Activated CD4-positive, alpha-beta T cell treated with anti-CD3 and anti-CD28 coated beads for 36 hours (primary cell): Measurements from ENCODE around the gene XIRP1. TPM values are rescaled to one million over a fixed set of nuclear protein-coding genes. Genes with fewer than 3 reads are reported as not detected.

Source experiments
- ATAC-seq: fragments of 200-7000 bp; cut with Tn5 transposase; one replicate; pipeline ENCODE4 v1.10.0; 2021; ENCODE audit warnings: mild to moderate bottlenecking, moderate library complexity
- CTCF ChIA-PET: fragments of 350-600 bp; sonication (Branson Sonifier 250); formaldehyde crosslinking; loops from one replicate; lab custom pipeline; 2021; ENCODE audit warnings: antibody characterized with exemption; lab: Charles Lee
- POLR2A ChIA-PET: fragments of 350-600 bp; sonication (Branson Sonifier 250); formaldehyde crosslinking; loops from one replicate; lab custom pipeline; 2021; ENCODE audit warnings: antibody characterized with exemption, inconsistent platforms; lab: Charles Lee
- DNase-seq: peaks from one replicate; pipeline ENCODE4 v3.0.0-alpha.2; 2020
- H3K27ac Mint-ChIP-seq: one replicate; pipeline ENCODE4 v1.8.0; 2021; ENCODE audit warnings: mixed read lengths
- H3K27me3 Mint-ChIP-seq: one replicate; pipeline ENCODE4 v1.8.0; 2021; ENCODE audit warnings: mixed read lengths
- H3K36me3 Mint-ChIP-seq: one replicate; pipeline ENCODE4 v1.8.0; 2021; ENCODE audit warnings: low read depth, mixed read lengths
- H3K4me1 Mint-ChIP-seq: one replicate; pipeline ENCODE4 v1.8.0; 2021; ENCODE audit warnings: mixed read lengths
- H3K4me3 Mint-ChIP-seq: one replicate; pipeline ENCODE4 v1.8.0; 2021; ENCODE audit warnings: mild to moderate bottlenecking, moderate library complexity, mixed read lengths
- H3K9me3 Mint-ChIP-seq: one replicate; pipeline ENCODE4 v1.8.0; 2021; ENCODE audit warnings: low read depth, mixed read lengths
- intact Hi-C, 2 experiments: fragments of 100-400 bp; cut with DNase I in 1 of 2; cut with micrococcal nuclease in 1 of 2; formaldehyde crosslinking; loops; one replicate each; pipeline versions ENCODE4 v1.14.2 to v1.15.1; 2022 to 2024; cut with DNase I, micrococcal nuclease
- total RNA-seq, 2 experiments: library from RNA; stranded (reverse); gene quantifications; one replicate each; pipeline ENCODE4 v1.2.3, GENCODE V29; 2021

XIRP1 gene
- total RNA-seq, 2 experiments from 2014 or later: 1.4 to 2.2 TPM

DNA sequence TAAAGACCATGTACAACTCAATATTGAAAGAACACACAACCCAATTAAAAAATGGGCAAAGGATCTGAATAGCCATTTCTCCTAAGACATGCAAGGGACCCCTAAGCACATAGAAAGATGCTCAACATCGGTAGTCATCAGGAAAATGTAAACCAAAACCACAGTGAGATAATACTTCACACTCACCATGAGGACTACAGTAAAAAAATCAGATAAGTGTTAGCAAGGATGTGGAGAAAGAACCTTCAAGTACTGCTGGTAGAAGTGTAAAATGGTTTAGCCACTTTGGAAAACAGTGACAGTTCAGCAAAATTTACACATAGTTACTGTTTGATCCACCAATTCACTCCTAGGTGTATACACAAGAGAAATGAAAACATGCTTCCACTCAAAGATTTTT, 30.1 kb upstream of the XIRP1 start:
- Mint-ChIP-seq H3K9me3 (no peaks in the 10 kb centered on the region), H3K36me3 (no peaks in the 10 kb centered on the region), H3K27ac (no peak overlapping the region), H3K4me3 (no peak overlapping the region), H3K27me3 (peaks cover 10% of the 10 kb centered on the region), H3K4me1 (no peaks in the 10 kb centered on the region)
- CTCF ChIA-PET: no interaction called here
- intact Hi-C loops: no loop called here
- ATAC-seq (no peak), DNase-seq (no peak)
- POLR2A ChIA-PET: no interaction called here

DNA sequence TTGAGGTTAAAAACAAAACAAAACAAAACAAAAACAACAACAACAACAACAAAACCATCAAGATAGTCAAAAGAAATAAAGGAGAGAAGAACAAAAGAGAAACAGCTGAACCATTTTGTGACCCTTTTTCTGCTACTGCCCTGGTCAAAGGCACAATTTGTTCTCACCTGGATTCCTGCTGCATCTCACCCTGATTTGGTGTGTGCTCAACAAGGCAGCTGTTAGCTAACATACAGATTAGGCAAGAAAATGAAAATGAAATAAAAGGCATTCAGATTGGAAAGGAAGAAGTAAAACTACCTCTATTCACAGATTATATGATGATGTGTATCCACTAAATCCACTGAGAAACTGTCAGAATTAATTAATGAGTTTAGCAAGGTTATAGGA, 28.7 kb upstream of the XIRP1 start:
- Mint-ChIP-seq H3K27ac (no peak overlapping the region), H3K9me3 (no peaks in the 10 kb centered on the region), H3K4me1 (peaks cover 3% of the 10 kb centered on the region), H3K4me3 (no peak overlapping the region), H3K36me3 (no peaks in the 10 kb centered on the region), H3K27me3 (peaks cover 10% of the 10 kb centered on the region)
- POLR2A ChIA-PET: no interaction called here
- CTCF ChIA-PET: no interaction called here
- no peak for ATAC-seq
- intact Hi-C loops: no loop called here
- no peak for DNase-seq

DNA sequence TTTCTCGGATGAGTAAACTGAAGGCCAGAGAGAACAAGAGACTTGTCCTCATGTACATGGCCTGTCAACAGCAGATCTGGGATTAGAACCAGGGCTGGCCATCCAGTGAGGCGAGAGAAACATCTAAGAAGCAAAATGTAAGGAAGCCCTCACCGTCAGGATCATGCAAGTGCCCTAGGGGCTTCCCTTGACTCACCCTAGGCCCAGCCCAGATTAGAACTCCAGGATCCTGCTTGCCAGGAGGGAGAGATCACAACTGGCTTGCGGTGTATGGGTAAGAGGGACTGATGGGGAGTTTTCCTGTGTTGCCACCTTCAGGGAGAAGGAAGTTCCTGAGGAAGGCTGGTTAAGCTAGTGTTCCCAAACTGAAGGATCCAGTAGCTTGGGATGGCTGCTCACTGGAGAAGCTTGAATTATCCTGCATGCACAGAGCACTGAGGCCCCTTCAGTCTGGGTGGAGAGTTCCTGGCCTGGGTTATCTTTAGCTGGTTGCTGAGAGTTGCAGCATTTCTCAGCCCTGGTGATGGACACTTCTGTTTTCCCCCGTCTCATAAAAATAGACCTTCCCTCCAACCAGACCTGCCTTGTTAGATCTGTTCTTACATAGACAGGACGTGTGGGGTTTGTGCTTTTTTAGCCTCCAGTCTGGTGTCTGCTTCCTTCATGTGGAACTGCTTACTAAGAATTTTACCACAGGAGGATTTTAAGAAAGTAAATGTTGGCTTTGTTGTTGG, 28.2 kb upstream of the XIRP1 start:
- Mint-ChIP-seq H3K27ac (no peak overlapping the region), H3K4me1 (peaks cover 3% of the 10 kb centered on the region), H3K9me3 (no peaks in the 10 kb centered on the region), H3K4me3 (no peak overlapping the region), H3K36me3 (no peaks in the 10 kb centered on the region), H3K27me3 (peaks cover 10% of the 10 kb centered on the region)
- DNase-seq (no peak), ATAC-seq (no peak)
- ChIA-PET CTCF (interaction anchor here (0.6 to 1.2 kb wide), 5 partner anchors 31 to 104 kb away, joined by 3 to 4 read pairs (median 3); no protein-coding TSS in a partner anchor), POLR2A (no interaction called here)
- intact Hi-C loops: no loop called here

DNA sequence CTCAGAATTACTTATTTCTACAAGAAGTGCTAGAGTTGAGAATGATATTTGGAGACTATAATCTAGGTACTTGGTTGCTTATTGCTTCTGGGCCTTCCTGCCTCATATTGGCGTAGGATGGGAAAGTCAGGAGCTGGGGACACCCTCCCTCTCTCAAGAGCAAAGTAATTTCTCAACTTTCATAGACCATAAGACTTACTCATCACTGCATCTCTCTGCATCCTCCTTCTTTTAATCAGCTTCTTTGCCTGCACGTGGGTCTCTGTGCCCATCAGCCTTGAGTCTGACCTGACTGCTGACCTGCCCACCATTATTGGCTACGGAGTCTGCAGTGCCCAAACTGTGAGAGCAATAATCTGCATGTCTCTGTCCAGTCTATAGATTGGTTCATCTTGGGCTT, 27.3 kb upstream of the XIRP1 start:
- H3K4me1 Mint-ChIP-seq: peaks cover 3% of the 10 kb centered on the region
- POLR2A ChIA-PET: no interaction called here

DNA sequence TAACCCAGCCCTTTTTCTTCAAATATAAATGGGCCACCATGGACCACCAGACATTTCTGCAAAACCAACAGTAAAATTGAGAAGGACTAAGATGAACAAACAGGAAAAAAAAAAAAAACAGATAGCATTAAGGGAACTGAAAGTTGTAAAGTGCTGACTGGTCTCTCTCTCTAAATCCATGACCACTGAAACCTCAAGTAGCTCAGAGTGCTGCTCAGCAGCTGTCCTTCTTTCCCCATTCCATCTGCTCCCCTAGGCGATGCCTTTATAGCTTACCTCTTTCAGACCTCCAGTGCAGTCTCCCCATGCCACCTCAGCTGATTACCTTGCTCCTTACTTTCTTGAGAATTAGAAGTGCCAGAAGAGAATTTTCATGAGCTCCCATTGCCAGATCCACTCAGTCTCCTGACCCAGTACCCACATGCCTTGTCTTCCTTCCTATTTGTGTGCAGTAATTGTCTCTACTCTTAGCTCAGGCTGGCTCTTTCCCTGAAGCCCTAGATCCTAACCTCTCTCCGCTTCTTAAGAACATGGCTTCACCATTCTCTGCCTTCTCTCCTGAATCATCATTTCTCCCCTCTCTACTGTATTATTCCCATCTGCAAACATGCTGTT, 23.9 kb upstream of the XIRP1 start:
- DNase-seq: no peak
- Mint-ChIP-seq H3K27ac (no peak overlapping the region), H3K27me3 (peaks cover 7% of the 10 kb centered on the region), H3K36me3 (no peaks in the 10 kb centered on the region), H3K9me3 (no peaks in the 10 kb centered on the region), H3K4me3 (no peak overlapping the region), H3K4me1 (peaks cover 3% of the 10 kb centered on the region)
- CTCF ChIA-PET: interaction anchor here (1.3 to 3.6 kb wide), 3 partner anchors 72 to 695 kb away, joined by 3 to 15 read pairs (median 5); no protein-coding TSS in a partner anchor
- POLR2A ChIA-PET: no interaction called here
- peak; percentile 36 for ATAC-seq
- intact Hi-C loops: no loop called here

More for the DNA sequence above, 27.3 kb upstream of the XIRP1 start:
- DNase-seq (no peak), ATAC-seq (no peak)
- H3K27me3 Mint-ChIP-seq: peaks cover 10% of the 10 kb centered on the region
- CTCF ChIA-PET: interaction anchor here (0.6 to 1.2 kb wide), 4 partner anchors 32 to 103 kb away, joined by 3 to 4 read pairs (median 4); no protein-coding TSS in a partner anchor
- no peaks in the 10 kb centered on the region for H3K9me3 Mint-ChIP-seq
- intact Hi-C loops: no loop called here
- no peak overlapping the region for H3K27ac Mint-ChIP-seq
- no peak overlapping the region for H3K4me3 Mint-ChIP-seq
- H3K36me3 Mint-ChIP-seq: no peaks in the 10 kb centered on the region

DNA sequence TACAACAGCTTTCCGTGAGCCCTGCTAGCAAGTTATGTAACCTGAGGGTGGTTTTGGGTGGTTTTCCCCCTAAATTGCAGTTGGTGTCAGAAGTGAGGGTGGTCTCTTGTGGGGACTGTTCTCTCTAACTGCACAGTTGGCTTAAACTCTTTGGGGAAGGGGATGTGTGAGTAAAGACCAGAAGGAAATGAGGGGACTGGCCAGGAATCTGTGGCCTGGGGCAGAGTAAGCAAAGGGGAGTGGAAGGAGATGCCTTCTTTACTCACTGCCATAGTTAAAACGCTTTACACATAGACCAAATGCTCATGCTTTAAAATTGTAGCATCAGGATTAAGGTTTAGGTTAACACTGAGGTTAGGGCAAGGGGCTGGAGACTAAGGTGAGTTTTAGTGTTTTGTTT, 21.2 kb upstream of the XIRP1 start:
- Mint-ChIP-seq H3K27ac (no peak overlapping the region), H3K4me3 (no peak overlapping the region), H3K27me3 (peaks cover 2% of the 10 kb centered on the region), H3K9me3 (no peaks in the 10 kb centered on the region), H3K36me3 (no peaks in the 10 kb centered on the region), H3K4me1 (peaks cover 5% of the 10 kb centered on the region)
- ChIA-PET POLR2A (no interaction called here), CTCF (interaction anchor here (0.8 to 2.0 kb wide), 5 partner anchors 24 to 165 kb away, joined by 3 to 10 read pairs (median 3); partner anchors contain the start of gene CX3CR1)
- intact Hi-C loops: loop anchor here in 1 of 2 experiments (5.0 kb wide), 1 partner anchor 164 kb away; no protein-coding TSS in a partner anchor
- DNase-seq: no peak
- ATAC-seq: no peak

DNA sequence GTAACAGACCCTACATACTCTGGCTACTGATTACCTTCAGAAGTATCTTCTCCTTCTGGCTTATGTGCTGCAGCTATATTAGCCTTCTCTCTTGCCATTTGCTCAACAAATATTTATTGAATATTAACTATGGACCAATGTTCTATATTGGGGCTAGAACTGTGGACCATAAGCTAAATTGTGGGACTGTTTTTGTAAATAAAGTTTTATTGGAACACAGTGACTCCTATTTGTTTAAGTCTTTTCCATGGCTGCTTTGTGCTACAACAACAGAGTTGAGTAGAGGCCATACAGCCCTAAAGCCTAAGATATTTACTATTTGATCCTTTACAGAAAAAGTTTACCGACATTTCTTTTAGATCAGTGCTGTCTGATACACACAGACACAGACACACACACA, 20.3 kb upstream of the XIRP1 start:
- Mint-ChIP-seq H3K27me3 (peaks cover 2% of the 10 kb centered on the region), H3K4me3 (no peak overlapping the region), H3K36me3 (no peaks in the 10 kb centered on the region), H3K4me1 (peaks cover 10% of the 10 kb centered on the region), H3K9me3 (no peaks in the 10 kb centered on the region), H3K27ac (no peak overlapping the region)
- no peak for ATAC-seq
- ChIA-PET CTCF (interaction anchor here (0.8 to 2.0 kb wide), 4 partner anchors 25 to 166 kb away, joined by 3 to 7 read pairs (median 3); no protein-coding TSS in a partner anchor), POLR2A (no interaction called here)
- intact Hi-C loops: loop anchor here in 1 of 2 experiments (5.0 kb wide), 1 partner anchor 165 kb away; no protein-coding TSS in a partner anchor
- DNase-seq: no peak

DNA sequence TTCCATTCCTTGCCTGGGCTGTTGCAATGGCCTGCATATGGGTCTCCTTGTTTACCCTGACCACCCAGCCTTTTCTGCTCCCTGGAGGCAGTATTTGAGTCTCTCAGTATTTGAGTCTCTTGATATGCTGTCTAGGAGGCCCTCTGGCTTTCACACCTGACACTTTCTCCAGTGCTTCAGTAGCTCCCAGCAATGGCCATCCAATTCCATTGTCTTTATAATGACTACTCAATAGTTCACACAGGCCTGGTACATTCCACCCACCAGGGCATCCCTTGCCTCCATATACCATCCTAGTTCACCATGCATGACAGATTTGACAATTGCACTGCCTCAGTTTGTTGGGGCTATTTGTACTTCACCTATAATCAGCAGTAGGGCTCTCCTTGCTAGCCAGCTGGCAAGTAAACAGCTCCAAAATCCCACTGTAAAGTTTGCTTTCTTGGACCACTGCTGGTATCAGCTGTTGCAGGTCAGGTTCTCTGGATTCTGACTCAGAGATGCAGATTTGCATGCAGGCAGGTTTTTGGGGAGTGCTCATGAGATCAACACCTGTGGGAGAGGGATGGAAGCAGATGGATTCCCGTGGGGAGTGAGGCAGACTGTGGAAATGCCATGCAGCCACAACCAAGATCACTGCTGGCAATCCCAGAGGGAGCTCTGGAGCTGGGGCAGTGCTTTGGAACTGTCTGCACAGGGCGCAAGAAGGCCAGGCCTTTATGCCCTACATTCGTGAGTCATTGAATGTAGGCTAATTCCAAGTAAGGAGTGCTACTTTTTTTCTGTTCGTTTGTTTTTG, 19.1 kb upstream of the XIRP1 start:
- ChIA-PET CTCF (interaction anchor here (0.6 to 2.0 kb wide), 2 partner anchors 77 to 991 kb away, joined by 3 to 7 read pairs; no protein-coding TSS in a partner anchor), POLR2A (no interaction called here)
- DNase-seq: no peak
- H3K9me3 Mint-ChIP-seq: no peaks in the 10 kb centered on the region
- H3K36me3 Mint-ChIP-seq: no peaks in the 10 kb centered on the region
- H3K27ac Mint-ChIP-seq: no peak overlapping the region
- H3K27me3 Mint-ChIP-seq: no peaks in the 10 kb centered on the region
- H3K4me1 Mint-ChIP-seq: peaks cover 10% of the 10 kb centered on the region
- no peak overlapping the region for H3K4me3 Mint-ChIP-seq
- intact Hi-C loops: loop anchor here in 1 of 2 experiments (5.0 kb wide), 1 partner anchor 166 kb away; no protein-coding TSS in a partner anchor
- ATAC-seq: no peak

DNA sequence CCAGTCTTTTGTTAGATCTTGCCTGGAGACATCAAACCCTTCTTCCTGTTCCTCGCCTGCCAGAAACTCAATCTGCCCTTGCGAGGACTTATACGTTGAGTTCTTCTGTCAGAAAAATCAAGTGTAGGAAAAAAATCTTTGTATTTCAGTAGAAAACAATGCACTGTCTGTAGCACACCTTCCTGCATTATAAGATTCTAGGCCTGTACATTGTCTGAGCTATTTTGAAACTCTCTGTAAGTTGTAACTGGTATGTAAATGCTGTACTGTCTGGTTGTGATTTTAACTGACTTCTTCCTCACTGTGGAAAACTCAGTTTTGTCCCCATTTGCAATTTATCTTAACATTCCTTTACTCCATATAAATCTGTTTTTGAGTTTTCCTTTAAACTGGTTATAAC, 17.7 kb upstream of the XIRP1 start:
- ATAC-seq (no peak), DNase-seq (no peak)
- POLR2A ChIA-PET: interaction anchor here (0.8 kb wide), 1 partner anchor 20 kb away, joined by 3 read pairs; no protein-coding TSS in a partner anchor
- intact Hi-C loops: loop anchor here in 1 of 2 experiments (5.0 kb wide), 1 partner anchor 167 kb away; no protein-coding TSS in a partner anchor
- Mint-ChIP-seq H3K27ac (no peak overlapping the region), H3K36me3 (no peaks in the 10 kb centered on the region), H3K27me3 (no peaks in the 10 kb centered on the region), H3K4me3 (no peak overlapping the region), H3K4me1 (peaks cover 7% of the 10 kb centered on the region), H3K9me3 (no peaks in the 10 kb centered on the region)
- CTCF ChIA-PET: interaction anchor here (1.0 to 1.5 kb wide), 4 partner anchors 20 to 94 kb away, joined by 3 to 8 read pairs (median 4); no protein-coding TSS in a partner anchor

DNA sequence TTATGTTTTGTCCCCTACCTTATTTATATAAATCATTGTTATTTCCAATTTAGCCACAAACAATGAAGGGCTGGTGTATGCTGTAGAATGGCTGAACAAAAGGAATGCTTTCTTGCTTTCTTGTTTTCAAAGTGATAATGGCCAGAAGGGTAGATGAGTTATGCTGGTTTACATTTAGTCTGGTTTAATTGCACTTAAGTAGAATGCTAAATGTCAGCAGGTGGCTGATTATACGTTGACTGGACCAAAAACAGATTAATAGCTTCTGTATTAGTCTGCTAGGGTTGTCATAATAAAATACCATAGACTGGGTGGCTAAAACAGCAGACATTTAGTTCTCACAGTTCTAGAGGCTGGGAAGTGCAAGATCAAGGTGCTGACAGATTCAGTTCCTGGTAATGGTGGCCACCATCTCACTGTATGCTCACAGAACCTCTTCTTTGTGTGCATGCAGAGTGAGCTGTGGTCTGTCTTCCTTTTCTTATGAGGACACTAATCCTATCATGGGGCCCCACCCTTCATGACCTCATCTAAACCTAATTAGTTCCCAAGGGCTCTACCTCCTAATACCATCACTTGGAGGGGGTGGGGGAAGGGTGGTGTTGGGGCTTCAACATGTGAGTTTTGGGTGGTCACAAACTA, 17.1 kb upstream of the XIRP1 start:
- CTCF ChIA-PET: interaction anchor here (1.0 to 1.5 kb wide), 4 partner anchors 20 to 93 kb away, joined by 3 to 8 read pairs (median 4); no protein-coding TSS in a partner anchor
- no peaks in the 10 kb centered on the region for H3K9me3 Mint-ChIP-seq
- no peaks in the 10 kb centered on the region for H3K36me3 Mint-ChIP-seq
- no peak overlapping the region for H3K4me3 Mint-ChIP-seq
- DNase-seq (no peak), ATAC-seq (no peak)
- H3K27ac Mint-ChIP-seq: no peak overlapping the region
- no peaks in the 10 kb centered on the region for H3K27me3 Mint-ChIP-seq
- POLR2A ChIA-PET: no interaction called here
- peaks cover 7% of the 10 kb centered on the region for H3K4me1 Mint-ChIP-seq
- intact Hi-C loops: no loop called here
